Right atrium auricular region (tissue), 2 donors: ENCODE results near the gene KHDRBS2. TPM values are rescaled to one million over a fixed set of nuclear protein-coding genes. Genes with fewer than 3 reads are reported as not detected.

Source experiments
- DNase-seq: peaks from one replicate; pipeline ENCODE4 v3.0.0-alpha.2; 2019; ENCODE audit warnings: low spot score
- H3K27ac ChIP-seq, 2 donors: fragments of 200-600 bp; sonication (generic); 1 replicate in 1 of 2; 2 replicates in 1 of 2; pipeline ENCODE4 v1.5.1; 2016 to 2019
- H3K27me3 ChIP-seq, 2 donors: fragments of 200-600 bp; sonication (generic); one replicate each; pipeline versions ENCODE4 v1.5.1 to v1.6.0; 2017 to 2019
- H3K36me3 ChIP-seq: fragments of 200-600 bp; sonication (generic); one replicate; pipeline ENCODE4 v1.5.1; 2016
- H3K4me1 ChIP-seq, 2 donors: fragments of 200-600 bp; sonication (generic); one replicate each; pipeline versions ENCODE4 v1.5.1 to v1.6.0; 2017 to 2019
- H3K4me3 ChIP-seq, 2 donors: fragments of 200-600 bp; sonication (generic); 1 replicate in 1 of 2; 2 replicates in 1 of 2; pipeline ENCODE4 v1.5.1; 2017 to 2019; ENCODE audit warnings: mild to moderate bottlenecking in 1 of 2, moderate library complexity in 1 of 2
- H3K9me3 ChIP-seq, 2 donors: fragments of 200-600 bp; sonication (generic); one replicate each; pipeline ENCODE4 v1.5.1; 2019
- CTCF ChIP-seq, 2 donors: fragments of 200-600 bp; sonication (generic); IDR thresholded peaks; one replicate each; pipeline ENCODE4 v1.5.1; 2019; ENCODE audit warnings: antibody characterized with exemption in 2 of 2
- total RNA-seq, 2 donors: library from RNA; depleted of rRNA; stranded (reverse); fragments of >200 nt; gene quantifications; one replicate each; pipeline ENCODE4 v1.1.0, GENCODE V29; 2016

KHDRBS2 gene
- total RNA-seq, 2 donors from 2014 or later, result not detected

- Histone ChIP-seq H3K4me3 (no peak overlapping the region), H3K4me1 (no peaks in the 10 kb centered on the region), H3K27ac (no peak overlapping the region), H3K36me3 (no peaks in the 10 kb centered on the region), H3K27me3 (no peaks in the 10 kb centered on the region), H3K9me3 (no peaks in the 10 kb centered on the region)
- no peak for DNase-seq
- no peak for TF ChIP-seq CTCF (IDR thresholded peaks at IDR 0.05)
Observed at GRCh38 chr6:62283365-62283764, 2.7 kb downstream of the KHDRBS2 start.

GRCh38 chr6:62280099-62280498, 5.9 kb downstream of the KHDRBS2 start:
- TF ChIP-seq CTCF (IDR thresholded peaks at IDR 0.05), result no peak
- Histone ChIP-seq H3K9me3 (no peaks in the 10 kb centered on the region), H3K27ac (no peak overlapping the region), H3K27me3 (no peaks in the 10 kb centered on the region), H3K36me3 (no peaks in the 10 kb centered on the region), H3K4me1 (no peaks in the 10 kb centered on the region), H3K4me3 (no peak overlapping the region)
- DNase-seq, result no peak

- TF ChIP-seq CTCF (IDR thresholded peaks at IDR 0.05), result no peak
- no peak for DNase-seq
- Histone ChIP-seq H3K4me1 (no peaks in the 10 kb centered on the region), H3K27me3 (no peaks in the 10 kb centered on the region), H3K9me3 (no peaks in the 10 kb centered on the region), H3K4me3 (no peak overlapping the region), H3K36me3 (no peaks in the 10 kb centered on the region), H3K27ac (no peak overlapping the region)
Observed at GRCh38 chr6:62272114-62272513, 13.9 kb downstream of the KHDRBS2 start.

DNA sequence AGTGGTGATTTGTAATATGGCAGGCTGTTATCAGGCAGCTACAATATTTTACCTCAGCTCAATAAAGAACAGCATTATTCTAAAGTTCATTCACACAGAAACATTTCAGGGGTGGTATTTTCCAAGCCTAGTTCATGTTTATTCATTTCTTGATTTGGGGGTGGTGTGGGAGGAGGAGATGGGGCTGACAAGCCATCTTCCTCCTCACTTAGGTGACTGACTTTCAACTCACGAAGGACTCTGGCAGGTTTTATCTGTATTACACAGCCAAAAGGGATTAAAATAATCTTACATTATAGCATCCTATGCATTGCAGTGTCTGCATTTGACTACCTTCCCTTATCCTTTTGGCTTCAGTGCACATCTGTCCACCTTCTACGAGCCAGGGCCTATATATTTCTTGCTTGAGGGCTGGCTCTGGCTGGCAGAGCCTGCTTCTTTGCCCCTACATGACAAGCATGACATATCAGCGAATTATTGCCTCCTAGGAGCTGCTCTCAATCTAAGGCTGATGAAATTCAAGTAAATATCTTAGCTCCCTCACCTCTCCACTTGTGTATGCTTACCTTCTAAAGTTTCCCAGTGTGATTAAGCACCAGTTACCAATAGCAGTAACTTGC, 20.0 kb downstream of the KHDRBS2 start:
- H3K9me3 ChIP-seq, result no peaks in the 10 kb centered on the region
- no peaks in the 10 kb centered on the region for H3K36me3 ChIP-seq
- no peak for TF ChIP-seq CTCF (IDR thresholded peaks at IDR 0.05)
- H3K27ac ChIP-seq, result no peak overlapping the region
- H3K4me3 ChIP-seq, result no peak overlapping the region
- no peak for DNase-seq
- no peaks in the 10 kb centered on the region for H3K27me3 ChIP-seq
- H3K4me1 ChIP-seq, result no peaks in the 10 kb centered on the region

DNA sequence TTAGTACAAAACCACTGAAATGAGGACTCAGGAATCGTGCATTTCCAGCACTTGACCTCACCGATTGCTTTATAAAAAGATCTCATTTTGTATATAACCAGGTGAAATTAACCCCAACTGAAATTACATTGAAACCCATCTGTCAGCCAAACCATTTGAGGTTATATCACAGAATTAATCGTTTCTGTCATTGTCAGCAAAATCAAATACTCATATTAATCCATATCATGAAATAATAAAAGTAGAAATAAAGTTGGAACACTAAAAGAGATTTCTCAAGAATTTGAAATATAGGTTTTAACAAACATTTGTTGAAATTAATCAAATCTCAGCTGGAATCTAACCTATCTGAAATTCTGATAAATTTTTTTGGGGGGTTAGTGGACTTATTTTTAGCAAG, 23.7 kb downstream of the KHDRBS2 start:
- H3K9me3 ChIP-seq, result no peaks in the 10 kb centered on the region
- TF ChIP-seq CTCF (IDR thresholded peaks at IDR 0.05), result no peak
- no peak overlapping the region for H3K27ac ChIP-seq
- H3K4me1 ChIP-seq, result no peaks in the 10 kb centered on the region
- H3K27me3 ChIP-seq, result no peaks in the 10 kb centered on the region
- H3K4me3 ChIP-seq, result no peak overlapping the region
- H3K36me3 ChIP-seq, result no peaks in the 10 kb centered on the region
- DNase-seq, result no peak

- DNase-seq, result no peak
- Histone ChIP-seq H3K4me3 (no peak overlapping the region), H3K36me3 (no peaks in the 10 kb centered on the region), H3K9me3 (no peaks in the 10 kb centered on the region), H3K27ac (no peak overlapping the region), H3K4me1 (no peaks in the 10 kb centered on the region), H3K27me3 (no peaks in the 10 kb centered on the region)
- no peak for TF ChIP-seq CTCF (IDR thresholded peaks at IDR 0.05)
Observed at GRCh38 chr6:62246087-62246486, 39.9 kb downstream of the KHDRBS2 start.
